Measurements from ENCODE around the gene SETBP1.

Gene SETBP1

DNA sequence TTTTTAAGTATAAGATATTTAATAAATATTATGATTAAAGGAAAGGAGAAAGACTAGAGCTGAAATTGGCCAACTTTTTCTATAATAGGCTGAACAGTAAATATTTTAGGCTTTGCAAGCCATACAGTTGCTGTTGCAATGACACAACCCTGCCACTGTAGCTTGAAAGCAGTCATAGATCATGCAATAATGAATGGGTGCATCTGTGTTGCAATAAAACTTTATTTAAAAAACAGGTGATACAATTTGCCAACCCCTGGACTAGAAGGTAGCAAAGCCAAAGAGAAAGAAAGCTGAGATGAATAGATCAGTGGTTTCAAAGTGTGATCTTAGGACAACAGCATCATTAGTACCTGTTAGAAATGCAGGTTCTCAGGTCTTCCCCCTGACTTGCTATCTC, 219.1 kb downstream of the SETBP1 start:
- TF ChIP-seq, protein P1, sequence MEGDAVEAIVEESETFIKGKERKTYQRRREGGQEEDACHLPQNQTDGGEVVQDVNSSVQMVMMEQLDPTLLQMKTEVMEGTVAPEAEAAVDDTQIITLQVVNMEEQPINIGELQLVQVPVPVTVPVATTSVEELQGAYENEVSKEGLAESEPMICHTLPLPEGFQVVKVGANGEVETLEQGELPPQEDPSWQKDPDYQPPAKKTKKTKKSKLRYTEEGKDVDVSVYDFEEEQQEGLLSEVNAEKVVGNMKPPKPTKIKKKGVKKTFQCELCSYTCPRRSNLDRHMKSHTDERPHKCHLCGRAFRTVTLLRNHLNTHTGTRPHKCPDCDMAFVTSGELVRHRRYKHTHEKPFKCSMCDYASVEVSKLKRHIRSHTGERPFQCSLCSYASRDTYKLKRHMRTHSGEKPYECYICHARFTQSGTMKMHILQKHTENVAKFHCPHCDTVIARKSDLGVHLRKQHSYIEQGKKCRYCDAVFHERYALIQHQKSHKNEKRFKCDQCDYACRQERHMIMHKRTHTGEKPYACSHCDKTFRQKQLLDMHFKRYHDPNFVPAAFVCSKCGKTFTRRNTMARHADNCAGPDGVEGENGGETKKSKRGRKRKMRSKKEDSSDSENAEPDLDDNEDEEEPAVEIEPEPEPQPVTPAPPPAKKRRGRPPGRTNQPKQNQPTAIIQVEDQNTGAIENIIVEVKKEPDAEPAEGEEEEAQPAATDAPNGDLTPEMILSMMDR (IDR thresholded peaks at IDR 0.05; ENCODE audit: insufficient read depth, low read length, poor library complexity, severe bottlenecking), result no peak
- Histone ChIP-seq H3K4me3 (replicated peaks; ENCODE audit: low read depth, low read length) (no peak overlapping the region), H3K27me3 (replicated peaks; ENCODE audit: control insufficient read depth, insufficient read depth, low read length) (peaks cover 2% of the 10 kb centered on the region), H3K36me3 (ENCODE audit: control insufficient read depth, insufficient read depth, low read length) (no peaks in the 10 kb centered on the region)
- no peak for DNase-seq (ENCODE audit: extremely low read depth, insufficient read length)

DNA sequence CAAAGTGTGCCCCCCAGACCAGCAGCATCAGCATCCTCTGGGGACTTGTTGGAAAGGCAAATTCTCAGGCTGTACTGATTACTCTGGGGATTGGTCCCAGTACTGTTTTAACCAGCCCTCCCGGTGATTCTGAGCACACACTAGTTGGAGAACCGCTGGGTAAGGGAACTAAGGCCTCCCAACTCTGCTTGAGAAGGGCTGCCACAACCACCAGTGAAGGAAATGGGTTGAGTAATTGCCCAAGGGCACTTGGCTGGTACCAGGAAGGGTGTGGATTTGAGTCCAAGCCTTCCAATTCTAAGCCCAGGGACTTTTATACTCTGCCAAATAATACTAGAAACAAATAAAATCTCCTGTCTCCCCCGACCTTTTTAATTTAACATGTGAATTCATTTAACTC, 219.9 kb downstream of the SETBP1 start:
- TF ChIP-seq, protein P1 (IDR thresholded peaks at IDR 0.05; ENCODE audit: insufficient read depth, low read length, poor library complexity, severe bottlenecking), result no peak
- peaks cover 2% of the 10 kb centered on the region for H3K27me3 ChIP-seq (replicated peaks; ENCODE audit: control insufficient read depth, insufficient read depth, low read length)
- H3K4me3 ChIP-seq (replicated peaks; ENCODE audit: low read depth, low read length), result no peak overlapping the region
- no peaks in the 10 kb centered on the region for H3K36me3 ChIP-seq (ENCODE audit: control insufficient read depth, insufficient read depth, low read length)
- DNase-seq (ENCODE audit: extremely low read depth, insufficient read length), result no peak

DNA sequence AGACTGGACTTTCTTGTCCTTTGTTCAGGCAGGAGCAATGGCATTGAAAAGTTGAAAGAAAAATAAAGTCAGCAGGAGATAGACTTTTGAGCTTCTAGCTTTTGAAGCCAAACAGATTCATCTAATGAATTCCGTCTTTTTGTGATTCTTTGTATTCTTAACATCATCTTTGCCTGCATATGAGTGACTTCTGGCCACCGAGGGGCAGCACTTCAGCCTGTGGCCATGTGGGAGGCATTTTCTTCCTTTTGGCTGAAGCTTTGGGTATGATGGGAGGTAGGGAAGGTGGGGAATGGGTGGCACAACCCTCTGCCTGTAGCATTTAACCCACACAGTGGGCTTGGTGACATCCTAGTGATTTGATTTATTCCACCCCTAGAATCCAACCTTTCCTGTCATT, 220.6 kb downstream of the SETBP1 start:
- TF ChIP-seq, protein P1 (IDR thresholded peaks at IDR 0.05; ENCODE audit: insufficient read depth, low read length, poor library complexity, severe bottlenecking), result no peak
- no peaks in the 10 kb centered on the region for H3K36me3 ChIP-seq (ENCODE audit: control insufficient read depth, insufficient read depth, low read length)
- H3K27me3 ChIP-seq (replicated peaks; ENCODE audit: control insufficient read depth, insufficient read depth, low read length), result peaks cover 2% of the 10 kb centered on the region
- H3K4me3 ChIP-seq (replicated peaks; ENCODE audit: low read depth, low read length), result no peak overlapping the region
- no peak for DNase-seq (ENCODE audit: extremely low read depth, insufficient read length)

DNA sequence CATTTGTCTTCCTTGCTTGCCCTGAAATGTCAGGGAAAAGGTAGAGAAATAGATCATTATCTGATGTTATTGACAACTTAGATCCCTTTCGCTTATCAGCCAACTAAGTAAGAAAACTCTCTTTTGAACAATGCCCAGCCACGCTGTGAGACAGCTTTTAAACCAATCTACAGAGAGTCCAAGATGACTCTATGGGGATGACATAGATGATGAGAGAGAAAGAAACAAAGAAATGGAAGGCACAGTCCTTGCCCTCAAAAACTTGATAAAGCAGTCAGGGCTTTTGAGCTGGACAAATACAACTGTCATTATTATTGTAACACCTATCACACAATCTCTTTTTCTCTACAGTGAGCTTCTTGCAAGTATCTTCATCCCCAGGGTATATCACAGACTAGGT, 222.6 kb downstream of the SETBP1 start:
- H3K27me3 ChIP-seq (replicated peaks; ENCODE audit: control insufficient read depth, insufficient read depth, low read length), result peaks cover 2% of the 10 kb centered on the region
- no peak for DNase-seq (ENCODE audit: extremely low read depth, insufficient read length)
- TF ChIP-seq, protein P1 (IDR thresholded peaks at IDR 0.05; ENCODE audit: insufficient read depth, low read length, poor library complexity, severe bottlenecking), result no peak
- no peak overlapping the region for H3K4me3 ChIP-seq (replicated peaks; ENCODE audit: low read depth, low read length)
- no peaks in the 10 kb centered on the region for H3K36me3 ChIP-seq (ENCODE audit: control insufficient read depth, insufficient read depth, low read length)

DNA sequence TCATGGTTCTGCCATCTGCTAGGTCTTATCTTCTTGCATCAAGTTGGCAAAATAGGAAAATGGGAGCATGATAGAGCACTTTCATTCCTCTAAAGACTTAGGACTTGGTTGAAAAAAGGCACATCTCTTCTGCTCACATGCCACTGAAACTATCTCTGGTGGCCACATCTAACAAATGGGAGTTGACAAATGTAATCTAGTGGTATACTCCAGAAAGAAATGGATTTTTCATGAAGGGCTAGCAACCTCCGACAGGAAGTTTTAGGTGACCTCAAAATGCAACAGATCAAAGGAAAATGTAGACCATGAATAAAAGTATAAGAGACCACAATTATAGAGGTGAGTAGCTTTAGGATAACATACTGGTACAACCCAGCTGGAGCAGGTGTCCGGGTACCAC, 224.1 kb downstream of the SETBP1 start:
- Histone ChIP-seq H3K27me3 (replicated peaks; ENCODE audit: control insufficient read depth, insufficient read depth, low read length) (no peaks in the 10 kb centered on the region), H3K4me3 (replicated peaks; ENCODE audit: low read depth, low read length) (no peak overlapping the region), H3K36me3 (ENCODE audit: control insufficient read depth, insufficient read depth, low read length) (no peaks in the 10 kb centered on the region)
- DNase-seq (ENCODE audit: extremely low read depth, insufficient read length), result no peak
- TF ChIP-seq, protein P1 (IDR thresholded peaks at IDR 0.05; ENCODE audit: insufficient read depth, low read length, poor library complexity, severe bottlenecking), result no peak

DNA sequence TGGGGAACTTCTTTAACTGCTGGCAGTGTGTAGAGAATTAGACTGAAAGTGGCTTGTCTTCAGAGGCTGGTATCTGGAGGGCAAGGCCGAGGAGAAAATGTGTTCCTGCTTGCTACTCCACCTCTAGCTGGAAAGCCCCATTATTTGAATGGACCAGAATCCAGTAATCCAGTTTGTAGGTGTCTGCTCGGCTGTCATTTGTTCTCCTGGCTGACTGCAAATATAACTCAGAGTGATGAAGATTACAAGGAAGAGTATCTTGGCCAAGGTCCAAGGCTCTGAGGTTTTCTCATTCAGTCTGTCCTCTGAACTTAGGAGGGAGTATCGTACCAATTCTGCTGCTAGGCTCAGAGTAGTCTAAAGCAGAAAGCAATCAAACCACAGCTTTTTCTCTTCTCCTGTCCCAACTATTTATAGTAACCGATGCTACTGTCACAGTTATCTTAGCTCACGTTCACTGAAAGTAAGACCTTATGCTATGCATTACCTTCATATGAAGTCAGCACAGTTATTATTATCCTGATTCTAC, 228.6 kb downstream of the SETBP1 start:
- peak; percentile 75 for DNase-seq (ENCODE audit: extremely low read depth, insufficient read length)
- TF ChIP-seq, protein P1 (IDR thresholded peaks at IDR 0.05; ENCODE audit: insufficient read depth, low read length, poor library complexity, severe bottlenecking), result no peak
- H3K36me3 ChIP-seq (ENCODE audit: control insufficient read depth, insufficient read depth, low read length), result no peaks in the 10 kb centered on the region
- no peaks in the 10 kb centered on the region for H3K27me3 ChIP-seq (replicated peaks; ENCODE audit: control insufficient read depth, insufficient read depth, low read length)
- H3K4me3 ChIP-seq (replicated peaks; ENCODE audit: low read depth, low read length), result no peak overlapping the region
